ENCODE measurements around the gene RCAN1.

DNA sequence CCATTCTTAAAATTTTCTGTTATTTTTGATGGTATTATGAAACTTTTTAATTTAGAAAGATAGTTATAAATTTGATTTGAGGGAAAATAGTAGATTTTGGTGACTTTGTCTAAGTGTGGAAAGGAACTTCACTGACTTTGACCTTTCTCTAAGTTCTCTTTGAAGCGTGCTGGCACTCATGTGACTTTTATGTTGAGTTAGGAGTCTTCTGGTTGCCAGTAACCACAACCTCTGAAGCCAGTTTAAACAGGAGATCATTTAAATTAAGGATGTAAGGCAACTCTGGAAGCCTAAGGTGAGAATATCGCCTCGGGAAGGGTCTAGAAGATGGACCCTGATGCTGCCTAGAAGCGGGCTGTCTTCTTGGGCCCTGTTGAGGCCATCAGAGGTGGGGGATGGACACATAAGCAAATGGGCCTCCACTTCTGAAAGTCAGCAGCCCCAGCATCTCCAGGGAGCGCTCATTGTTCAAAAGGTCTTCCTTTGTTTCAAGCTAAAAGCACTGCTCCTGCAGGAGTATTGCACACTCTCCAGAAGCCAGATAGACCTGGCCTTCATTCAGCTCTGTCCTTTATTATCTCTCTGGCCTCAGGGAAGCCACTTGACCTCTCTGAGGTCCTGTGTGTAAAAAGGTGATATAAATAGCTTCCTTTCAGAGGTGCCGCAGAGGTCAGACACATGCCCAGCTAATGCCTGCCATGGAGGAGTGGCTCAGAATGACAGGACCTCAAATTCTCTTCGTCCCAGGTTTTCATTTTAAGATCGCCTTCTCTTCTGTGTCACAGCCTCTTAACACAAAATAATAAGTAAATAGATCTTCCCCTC, 5.1 kb upstream of the RCAN1 start:
- TF ChIP-seq, protein P1, sequence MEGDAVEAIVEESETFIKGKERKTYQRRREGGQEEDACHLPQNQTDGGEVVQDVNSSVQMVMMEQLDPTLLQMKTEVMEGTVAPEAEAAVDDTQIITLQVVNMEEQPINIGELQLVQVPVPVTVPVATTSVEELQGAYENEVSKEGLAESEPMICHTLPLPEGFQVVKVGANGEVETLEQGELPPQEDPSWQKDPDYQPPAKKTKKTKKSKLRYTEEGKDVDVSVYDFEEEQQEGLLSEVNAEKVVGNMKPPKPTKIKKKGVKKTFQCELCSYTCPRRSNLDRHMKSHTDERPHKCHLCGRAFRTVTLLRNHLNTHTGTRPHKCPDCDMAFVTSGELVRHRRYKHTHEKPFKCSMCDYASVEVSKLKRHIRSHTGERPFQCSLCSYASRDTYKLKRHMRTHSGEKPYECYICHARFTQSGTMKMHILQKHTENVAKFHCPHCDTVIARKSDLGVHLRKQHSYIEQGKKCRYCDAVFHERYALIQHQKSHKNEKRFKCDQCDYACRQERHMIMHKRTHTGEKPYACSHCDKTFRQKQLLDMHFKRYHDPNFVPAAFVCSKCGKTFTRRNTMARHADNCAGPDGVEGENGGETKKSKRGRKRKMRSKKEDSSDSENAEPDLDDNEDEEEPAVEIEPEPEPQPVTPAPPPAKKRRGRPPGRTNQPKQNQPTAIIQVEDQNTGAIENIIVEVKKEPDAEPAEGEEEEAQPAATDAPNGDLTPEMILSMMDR (IDR thresholded peaks at IDR 0.05), result no peak
- TF ChIP-seq POLR2A (IDR thresholded peaks at IDR 0.05), result no peak
